HG03108 (cell line): ENCODE measurements around the gene ARHGAP22.

Experiments used
- ATAC-seq: cut with Tn5 transposase; IDR thresholded peaks from one replicate; pipeline ENCODE4 v1.9.1; 2021; ENCODE audit warnings: moderate library complexity; ENCODE audit not compliant: unreplicated experiment

ARHGAP22 gene

DNA sequence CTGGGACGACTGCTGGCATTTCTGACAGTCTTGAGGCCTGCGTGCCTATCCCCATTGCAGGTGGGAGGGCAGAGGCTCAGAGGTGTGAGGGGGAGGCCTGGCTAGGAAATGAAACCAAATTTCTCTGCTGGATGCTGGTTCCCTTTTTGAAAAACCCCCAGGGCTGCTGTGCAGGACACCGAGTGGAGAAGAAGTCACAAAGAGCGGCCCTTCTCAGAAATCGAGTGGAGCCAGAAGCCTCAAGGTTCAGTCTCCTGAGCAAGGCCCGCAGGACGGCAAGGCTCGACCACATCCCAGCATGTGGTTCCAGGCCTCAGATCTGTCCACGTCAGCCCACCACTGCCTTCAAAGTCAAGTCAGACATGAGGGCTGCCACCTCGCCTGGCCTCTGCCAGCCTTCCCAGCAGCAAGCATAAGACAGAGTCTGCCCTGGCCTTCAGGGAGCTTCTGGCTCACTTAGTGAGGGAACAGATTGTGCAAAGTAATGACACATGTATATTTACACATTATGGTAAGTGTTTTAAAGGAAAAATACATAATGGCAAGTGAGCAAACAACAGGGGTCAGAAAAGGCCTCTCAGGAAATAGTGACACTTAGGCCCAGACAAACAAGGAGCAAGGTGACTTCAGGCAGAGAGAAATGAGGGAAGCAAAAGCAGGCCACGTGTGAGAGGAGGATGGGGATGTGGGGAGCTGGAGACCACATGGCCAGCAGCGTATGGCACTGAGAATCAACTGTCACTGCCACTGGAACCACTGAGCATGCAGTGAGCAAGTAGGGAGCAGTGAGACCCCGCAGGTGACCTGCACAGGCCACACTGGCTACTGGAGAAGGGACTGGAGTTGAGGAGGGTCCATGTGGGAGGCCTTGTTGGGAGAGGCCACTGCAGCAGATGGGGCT lies 86.7 kb downstream of the ARHGAP22 start:
- no peak for ATAC-seq

DNA sequence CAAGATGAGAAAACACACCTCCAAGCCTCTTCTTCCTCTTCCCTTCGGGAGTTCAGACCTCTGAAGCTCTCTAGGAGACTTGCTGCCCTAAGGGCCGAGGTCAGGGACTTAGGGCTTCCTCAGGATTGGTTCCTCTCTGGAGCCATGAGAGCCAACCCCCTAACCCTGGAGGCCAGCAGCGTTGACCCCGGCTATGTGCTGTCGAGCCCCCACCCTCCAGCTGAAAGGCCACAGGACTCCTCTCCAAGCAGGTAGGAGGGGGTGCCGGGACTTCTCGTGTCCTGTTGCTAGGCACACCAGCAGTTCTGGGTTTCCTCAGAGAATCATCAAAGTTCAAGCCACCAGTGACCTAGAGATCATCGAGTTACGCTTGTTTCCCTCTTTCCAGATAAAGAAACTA lies 87.4 kb downstream of the ARHGAP22 start:
- no peak for ATAC-seq

DNA sequence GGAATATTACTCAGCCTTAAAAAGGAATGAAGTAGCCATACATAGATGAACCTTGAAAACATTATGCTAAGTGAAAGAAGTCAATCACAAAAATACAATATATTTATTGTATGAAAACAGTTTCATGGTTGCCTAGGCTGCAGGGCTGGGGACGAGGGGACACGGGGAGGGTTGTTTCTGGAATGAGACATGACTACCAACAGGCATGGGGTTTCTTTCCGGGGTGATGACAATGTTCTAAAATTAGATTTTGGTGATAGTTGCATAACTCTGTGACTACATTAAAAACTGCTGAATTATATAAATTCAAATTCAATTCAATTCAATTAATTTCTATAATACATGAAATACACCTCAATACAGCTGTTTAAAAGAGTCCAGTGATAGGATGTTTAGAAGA lies 88.0 kb downstream of the ARHGAP22 start:
- ATAC-seq = no peak

DNA sequence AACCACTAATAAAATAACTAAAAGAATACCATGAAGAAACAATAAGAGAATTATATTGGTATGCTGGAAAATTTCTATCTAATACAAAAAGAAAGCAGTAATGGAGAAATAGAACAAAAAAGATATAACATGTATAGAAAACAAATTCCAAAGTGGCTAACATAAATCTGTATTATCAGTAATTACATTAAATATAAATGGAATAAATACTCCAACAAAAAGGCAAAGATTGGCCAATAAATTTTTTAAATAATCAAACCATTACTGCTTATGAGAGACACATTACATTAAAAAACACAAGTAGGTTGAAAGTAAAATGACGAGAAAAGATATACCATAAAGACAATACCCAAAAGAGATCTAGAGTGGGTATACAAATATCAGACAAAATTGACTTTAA lies 90.0 kb downstream of the ARHGAP22 start:
- no peak for ATAC-seq

DNA sequence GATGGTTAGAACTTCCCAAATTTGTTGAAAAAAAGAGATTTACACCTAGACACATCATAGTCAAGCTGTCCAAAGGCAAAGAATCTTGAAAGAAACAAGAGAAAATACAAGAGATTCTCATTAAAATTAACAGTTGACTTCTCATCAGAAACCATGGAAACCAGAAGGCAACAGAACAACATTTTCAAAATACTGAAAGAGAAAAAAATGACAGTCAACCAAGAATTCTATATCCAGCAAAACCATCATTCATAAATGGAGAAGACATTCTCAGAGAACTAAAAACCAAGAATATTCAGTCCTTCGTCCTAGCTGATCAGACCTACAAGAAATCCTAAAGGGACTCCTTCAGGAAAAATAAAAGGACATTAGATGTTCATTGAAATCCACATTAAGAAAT lies 90.6 kb downstream of the ARHGAP22 start:
- no peak for ATAC-seq

DNA sequence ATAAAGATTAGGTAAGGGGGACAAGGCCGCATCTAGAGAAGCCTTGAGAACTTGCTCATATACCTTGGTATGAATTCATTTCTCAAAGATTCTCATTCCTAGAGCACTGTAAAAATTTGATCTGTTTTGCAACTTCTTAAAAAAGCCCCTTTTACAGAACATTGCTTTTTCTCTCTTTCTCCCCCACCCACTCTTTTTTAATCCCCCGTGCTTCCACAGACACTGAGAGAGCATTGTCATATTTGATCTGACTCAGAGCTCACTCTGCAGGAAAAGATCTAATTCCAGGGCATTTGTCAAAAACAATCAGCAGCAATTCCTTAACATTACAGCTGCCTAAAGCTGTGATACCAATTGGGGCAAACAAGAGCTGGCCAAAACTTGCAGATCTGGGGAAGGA lies 92.0 kb downstream of the ARHGAP22 start:
- no peak for ATAC-seq

DNA sequence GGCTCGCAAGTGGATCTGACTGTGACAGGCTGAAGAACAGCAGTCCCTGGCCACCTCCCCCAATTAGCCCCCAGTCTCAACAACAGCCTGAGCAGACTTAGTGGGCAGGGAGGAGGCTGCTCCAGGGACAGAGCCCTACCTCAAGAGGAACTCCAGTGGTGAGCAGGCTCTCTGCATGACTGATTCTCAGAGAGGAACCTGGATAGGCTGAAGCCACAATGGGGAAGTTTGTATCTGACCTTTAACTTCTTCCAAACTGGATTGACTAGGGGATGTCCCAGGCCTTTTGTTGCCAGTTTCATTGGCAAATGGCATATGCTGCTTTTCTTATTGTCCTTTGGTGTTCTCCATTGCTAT lies 93.0 kb downstream of the ARHGAP22 start:
- ATAC-seq = no peak

DNA sequence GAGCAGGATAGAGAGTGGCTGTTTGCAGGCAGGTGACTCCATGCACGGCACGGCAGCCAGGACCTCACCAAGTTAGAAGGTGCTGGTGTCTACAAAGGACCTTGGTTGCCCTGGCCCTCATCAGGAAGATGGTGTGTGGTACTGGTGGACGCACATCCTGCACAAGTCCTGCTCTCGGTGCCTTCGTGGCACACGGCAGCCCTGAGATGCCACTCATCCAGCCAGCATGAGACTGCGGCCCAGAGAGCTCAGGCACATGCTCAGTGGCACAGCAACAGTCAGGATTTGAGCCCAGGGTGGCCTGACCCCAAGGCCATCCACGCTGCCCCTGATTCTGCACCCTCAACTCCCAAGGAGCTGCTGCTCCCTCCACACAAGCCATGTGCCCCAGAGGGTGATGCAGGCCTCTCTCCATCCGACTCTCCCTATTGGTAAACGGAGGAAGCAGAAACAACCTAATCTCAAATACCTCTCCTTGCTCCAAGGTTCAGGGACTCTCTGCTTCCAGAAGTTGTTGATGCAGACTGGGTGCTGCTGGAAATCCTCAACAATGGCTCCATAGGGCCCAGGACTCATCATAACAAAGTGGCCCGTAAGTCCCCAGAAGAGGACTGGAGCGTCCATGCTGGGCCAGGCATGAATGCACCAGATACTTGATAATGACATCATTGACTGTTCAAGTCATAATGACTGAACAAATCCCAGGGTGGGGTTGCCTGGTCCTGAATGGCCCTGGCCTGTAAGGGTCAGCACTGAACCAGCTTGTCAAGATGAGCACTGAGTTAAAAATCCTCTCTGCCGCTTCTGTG lies 93.6 kb downstream of the ARHGAP22 start:
- no peak for ATAC-seq

DNA sequence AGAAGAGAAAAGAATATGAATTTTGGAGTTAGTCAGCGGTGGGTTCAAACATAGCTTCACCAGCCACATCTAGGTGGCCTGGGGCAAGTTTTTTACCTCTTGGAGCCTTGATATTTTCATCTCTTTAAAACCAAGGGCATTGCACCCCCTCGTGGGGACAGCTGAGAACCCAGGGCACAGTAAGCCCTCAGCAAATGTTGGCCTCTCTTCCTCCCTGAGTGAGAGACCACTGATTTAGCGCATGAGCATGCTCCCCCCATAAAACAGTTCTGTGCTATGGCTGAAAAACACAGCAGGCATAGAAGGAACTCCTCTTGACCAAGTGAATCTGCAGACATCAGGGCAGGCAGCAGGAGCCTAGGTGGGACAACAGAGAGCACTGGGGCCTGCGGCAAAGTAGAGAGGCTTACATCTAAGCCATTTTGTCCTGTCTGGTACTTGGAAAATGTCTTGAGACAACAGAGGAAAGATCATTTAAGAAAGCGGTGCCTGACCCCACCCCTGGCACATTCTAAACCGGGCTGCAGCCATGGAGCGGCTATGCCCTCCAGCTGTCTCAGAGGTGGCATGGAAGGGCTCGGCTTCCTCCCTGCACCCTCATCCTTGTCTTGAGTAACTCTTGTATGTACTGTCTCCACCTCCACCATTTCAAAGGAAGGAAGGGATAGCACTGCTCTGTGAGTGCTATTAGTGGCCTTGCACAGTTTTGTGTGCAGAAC lies 94.7 kb downstream of the ARHGAP22 start:
- ATAC-seq = no peak

DNA sequence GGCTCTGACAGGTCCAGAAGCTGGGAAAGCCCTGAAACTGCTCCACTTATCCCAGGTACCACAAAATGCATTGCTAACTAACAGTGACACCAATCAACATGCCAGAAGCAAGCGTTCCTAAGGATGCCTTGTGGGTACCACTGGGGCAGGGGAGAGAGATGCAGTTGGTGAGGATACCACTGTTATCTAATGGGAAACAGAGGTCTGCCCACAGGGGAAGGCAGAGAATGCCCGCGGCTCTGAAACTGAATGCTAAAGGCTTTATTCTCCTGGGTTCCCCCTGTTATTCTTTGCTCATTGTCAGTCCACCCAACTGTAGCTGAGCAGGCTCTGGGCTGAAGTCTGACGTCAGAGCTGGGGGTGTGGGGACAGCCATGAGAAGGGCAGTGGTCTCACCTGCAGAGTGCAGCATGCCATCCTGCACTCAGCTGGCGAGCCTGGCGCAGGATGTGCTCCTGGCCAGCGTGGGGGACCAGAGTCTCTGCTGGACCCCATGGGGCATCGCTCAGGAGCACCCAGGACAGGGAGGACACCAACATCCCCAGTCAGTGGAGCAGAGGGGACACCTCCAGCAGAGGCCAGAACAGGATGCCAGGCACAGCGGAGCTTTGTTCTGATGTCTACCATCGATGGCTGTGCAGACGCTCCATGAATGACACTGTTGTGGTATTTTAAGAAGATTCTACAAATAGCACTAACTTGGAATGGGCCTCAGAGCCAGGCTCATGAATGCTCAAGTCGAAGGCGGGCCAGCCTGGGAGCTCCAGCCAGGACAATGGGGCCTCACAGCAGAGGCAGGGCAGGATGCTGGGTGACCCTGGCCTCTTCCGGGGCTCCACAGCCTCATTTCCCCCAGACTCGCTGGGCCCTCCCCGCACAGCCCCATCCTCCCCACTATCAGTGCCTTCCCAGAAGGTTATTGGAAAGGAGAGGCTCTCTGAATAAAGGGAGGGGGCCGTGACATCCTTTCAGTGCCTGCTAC lies 95.8 kb downstream of the ARHGAP22 start:
- no peak for ATAC-seq

DNA sequence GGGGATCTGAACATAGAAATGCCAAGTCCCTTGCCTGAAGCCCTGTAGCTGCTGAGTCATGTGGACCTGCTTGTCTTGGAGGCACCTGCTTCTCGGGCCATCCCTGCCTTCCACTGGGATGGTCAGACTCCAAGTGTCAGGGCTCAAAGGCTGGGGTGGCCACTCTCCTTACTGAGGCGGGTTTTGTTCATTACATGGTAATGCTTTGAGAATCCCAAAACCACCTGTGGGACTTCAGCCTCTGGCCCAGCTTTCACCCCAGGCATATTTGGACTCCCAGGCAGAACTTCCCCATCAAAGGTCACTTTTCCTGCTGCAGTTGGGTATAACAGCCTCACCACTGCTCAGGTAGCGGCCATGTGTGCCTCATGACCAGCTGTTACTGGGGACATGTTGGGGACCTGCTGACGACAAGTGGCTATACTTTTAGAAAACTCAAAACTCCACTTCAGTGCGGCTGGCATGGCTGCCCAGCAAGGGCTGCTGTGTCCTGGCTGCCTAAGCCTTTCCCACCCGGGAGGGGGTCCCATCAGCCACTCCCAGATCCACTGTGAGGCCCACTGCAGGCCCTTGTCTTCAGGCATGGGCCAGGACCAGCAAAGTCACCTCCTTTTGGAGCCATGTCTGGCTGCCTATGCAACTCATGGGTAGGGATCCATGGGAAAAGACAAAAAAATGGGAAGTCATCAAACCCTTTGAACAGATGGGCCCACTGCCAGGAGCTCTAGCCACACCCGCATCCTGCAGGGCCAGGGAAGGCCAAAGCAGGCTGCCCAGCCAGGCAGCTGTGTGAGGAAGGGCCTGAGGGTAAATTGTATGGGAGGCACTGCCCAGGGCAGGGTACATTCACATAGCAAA lies 96.7 kb downstream of the ARHGAP22 start:
- ATAC-seq = no peak

DNA sequence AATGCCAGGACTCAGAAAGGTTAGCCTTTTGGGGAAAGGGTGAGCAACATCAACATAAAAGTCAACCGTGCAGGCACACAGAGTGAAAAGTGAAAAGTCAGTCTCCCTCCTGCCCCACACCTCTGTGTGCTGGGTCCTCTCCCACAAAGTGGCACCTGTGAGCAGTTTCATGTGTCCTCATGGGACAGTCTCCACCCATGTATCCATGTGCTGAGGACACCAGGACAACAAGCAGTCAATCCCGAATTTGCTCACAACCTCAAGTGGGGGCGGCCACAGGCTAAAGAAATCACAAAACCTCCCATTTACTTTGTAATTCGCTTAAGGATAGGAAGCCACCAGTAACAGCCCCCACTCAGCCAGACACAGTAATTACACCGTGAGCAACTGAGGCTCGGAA lies 97.4 kb downstream of the ARHGAP22 start:
- no peak for ATAC-seq

DNA sequence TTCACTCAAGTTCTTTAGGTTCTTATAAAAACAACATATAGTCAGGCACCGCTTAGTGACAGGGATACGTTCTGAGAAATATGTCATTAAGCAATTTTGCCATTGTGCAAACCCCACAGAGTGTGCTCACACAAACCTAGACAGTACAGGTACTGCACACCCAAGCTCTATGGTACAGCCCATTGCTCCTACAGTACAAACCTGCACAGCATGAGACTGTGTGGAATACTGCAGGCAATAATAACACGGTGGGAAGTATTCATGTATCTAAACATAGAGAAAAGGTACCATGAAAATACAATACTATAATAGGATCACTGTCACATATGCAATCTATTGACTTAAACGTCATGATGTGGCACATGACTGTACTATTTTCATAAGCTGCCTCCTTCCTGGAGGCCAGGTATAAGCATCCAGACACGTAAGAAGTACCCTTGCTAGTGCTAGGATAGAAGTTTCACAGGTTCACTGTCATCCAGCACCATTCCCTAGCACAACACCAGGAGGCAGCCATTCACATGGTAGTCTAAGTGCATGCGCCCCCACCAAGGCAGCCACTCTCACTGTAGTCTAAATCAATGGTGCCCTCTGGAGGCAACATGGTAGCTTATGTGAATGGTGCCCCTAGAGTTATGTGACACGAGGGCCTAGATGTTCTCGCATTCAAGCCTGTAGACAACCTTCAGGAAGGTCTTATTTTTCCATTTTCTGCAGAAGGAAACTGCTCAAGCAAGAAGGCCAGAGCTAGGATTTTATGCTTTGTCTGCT lies 98.5 kb downstream of the ARHGAP22 start:
- ATAC-seq = no peak

DNA sequence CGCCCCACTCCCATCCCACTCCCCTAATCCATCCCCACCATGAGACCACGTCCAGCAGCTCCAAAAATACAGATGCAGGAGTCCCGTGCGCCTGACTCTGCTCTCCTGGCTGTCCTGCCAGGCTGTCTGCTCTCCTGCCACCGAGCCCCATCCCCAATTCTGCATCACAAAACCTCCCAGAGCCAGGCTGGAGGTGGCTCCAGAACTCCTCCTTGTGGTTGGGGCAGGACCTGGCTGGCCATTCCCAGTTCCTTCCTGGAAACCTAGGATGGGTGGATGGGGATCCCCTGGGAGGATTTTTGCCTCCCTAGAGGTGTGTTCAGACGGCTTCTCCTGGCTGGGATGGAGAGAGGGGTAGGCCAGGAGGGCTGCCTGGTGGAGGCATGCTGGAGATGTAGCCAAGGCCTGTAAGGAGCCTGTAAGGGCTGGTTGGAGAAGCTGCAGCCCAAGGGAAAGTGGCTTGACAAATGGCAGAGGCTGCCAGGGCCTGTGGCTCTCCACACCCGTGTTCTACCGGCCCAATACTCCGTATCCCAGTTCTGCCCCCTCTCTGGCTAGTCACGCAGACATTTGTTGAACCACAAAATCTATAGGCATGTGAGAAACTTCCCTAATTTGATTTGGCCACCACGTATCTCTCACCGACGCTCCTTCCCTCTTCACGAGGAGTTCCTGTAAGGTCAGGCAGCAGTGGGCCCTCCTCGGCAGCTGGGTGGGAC lies 99.3 kb downstream of the ARHGAP22 start:
- no peak for ATAC-seq

DNA sequence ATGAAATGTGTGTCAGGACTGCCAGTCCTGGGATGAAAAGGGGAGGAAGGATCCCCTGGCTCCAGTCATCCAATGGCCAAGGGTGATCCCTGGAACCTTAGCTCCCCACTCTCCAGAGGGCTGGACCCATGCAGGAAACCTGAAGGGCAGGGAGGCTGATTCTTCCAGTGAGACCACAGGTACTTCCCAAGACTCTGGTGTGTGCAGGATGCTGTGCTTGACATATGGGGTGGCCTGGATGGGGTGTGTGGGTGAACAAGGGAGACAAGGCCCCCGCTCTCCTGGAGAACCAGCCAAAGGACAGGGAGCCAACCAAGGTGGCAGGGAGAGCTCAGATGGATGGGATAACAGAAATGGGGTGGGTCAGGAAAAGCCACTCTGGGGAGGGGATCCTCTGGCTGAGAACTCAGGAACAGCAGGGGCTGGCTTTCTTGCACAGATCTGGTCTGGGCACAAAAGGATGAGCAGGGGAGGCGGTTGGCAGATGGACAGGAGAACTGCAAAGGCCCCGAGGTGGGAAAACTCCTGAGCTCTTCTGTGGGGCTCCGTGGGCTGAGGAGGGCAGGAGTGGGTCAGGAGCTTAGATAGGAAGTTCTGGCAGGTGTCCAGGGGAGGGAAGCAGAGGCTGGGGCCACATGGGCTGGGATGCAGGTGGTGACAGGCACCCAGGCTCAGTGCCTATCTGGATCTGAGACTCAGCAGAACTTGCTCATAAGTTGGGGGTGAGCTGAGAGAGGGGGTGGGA lies 100.6 kb downstream of the ARHGAP22 start:
- ATAC-seq = no peak

DNA sequence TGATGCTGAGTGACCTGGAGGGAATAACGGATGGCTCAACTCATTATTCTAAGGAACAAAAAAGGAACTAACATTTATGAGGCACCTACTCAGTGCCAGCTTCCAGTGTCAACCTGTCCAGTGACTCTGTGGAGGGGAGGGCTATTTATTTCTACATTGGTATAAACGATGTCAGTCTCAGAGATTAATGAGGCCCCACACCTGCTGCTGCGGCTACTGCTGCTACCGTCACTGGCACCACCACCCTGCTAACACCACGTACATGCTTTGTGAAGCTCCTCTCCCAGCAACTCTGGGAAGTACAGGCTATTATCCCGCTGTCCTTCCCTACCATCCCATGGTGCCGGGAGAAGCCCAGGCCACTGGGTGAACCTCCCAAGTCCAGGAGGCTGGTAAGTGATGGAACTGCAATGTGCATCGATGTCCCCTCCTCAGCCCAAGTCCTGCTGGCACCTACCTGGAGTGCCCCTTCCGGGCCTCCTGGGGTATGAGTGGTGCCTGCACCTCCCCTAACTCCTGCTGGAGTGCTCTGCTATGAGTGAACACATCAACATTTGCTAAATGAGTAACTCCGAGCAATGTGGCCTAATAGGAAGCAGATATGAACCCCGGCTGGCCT lies 101.5 kb downstream of the ARHGAP22 start:
- no peak for ATAC-seq

DNA sequence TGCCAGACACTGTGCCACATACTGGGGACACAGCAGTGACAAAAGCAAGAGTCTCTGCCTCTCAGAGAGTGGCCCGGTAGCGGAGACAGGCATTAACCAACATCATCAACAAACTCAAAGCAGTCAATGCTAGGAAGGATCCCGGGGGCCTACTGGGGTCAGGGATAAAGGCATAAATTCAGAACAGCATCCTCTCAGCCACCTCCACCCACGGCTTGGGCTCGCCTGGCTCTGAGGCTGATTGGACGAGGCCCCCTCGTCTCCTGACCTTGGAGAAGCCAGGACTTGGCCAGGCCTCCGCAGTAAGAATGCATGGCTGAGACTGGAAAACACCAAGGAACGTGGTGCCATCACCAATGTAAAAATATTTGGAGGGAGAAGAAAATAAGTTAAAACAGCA lies 102.1 kb downstream of the ARHGAP22 start:
- no peak for ATAC-seq
